ENCODE measurements around the gene SMARCD3.

GRCh38 chr7:151255390-151255789 is 6.9 kb upstream of the SMARCD3 start:
- TF ChIP-seq CTCF (IDR thresholded peaks at IDR 0.05) (no peak), ZFX (IDR thresholded peaks at IDR 0.05; ENCODE audit: borderline replicate concordance) (no peak)

Measured in 22Rv1 (cell line).